ENCODE data around the gene RIMS4. TPM values are rescaled to one million over a fixed set of nuclear protein-coding genes. Genes with fewer than 3 reads are reported as not detected.

Gene RIMS4
- total RNA-seq, 3 donors from 2014 or later, result 0.51 to 2.0 (median 1.4) TPM

- no peak for DNase-seq
- TF ChIP-seq CTCF (IDR thresholded peaks at IDR 0.05), result no peak
- H3K9me3 ChIP-seq, result no peaks in the 10 kb centered on the region
- H3K4me3 ChIP-seq, result no peak overlapping the region
- intact Hi-C loops (cut with DNase I, micrococcal nuclease), result no loop called here
- no peaks in the 10 kb centered on the region for H3K4me1 ChIP-seq (ENCODE audit: low read depth)
- H3K36me3 ChIP-seq (ENCODE audit: low read depth), result no peaks in the 10 kb centered on the region
- ATAC-seq, result no peak
These were observed 31.6 kb upstream of the RIMS4 start for GRCh38 chr20:44841955-44842354.

GRCh38 chr20:44840826-44841225 is 30.5 kb upstream of the RIMS4 start:
- Histone ChIP-seq H3K9me3 (no peaks in the 10 kb centered on the region), H3K4me1 (ENCODE audit: low read depth) (no peaks in the 10 kb centered on the region), H3K4me3 (no peak overlapping the region), H3K36me3 (ENCODE audit: low read depth) (no peaks in the 10 kb centered on the region)
- intact Hi-C loops (cut with DNase I, micrococcal nuclease), result no loop called here
- TF ChIP-seq CTCF (IDR thresholded peaks at IDR 0.05), result no peak
- no peak for DNase-seq
- ATAC-seq, result no peak

GRCh38 chr20:44839481-44839880 is 29.1 kb upstream of the RIMS4 start:
- ATAC-seq (no peak), DNase-seq (no peak)
- peaks cover 3% of the 10 kb centered on the region for H3K4me1 ChIP-seq (ENCODE audit: low read depth)
- no peak for TF ChIP-seq CTCF (IDR thresholded peaks at IDR 0.05)
- H3K9me3 ChIP-seq, result no peaks in the 10 kb centered on the region
- intact Hi-C loops (cut with DNase I, micrococcal nuclease), result no loop called here
- no peaks in the 10 kb centered on the region for H3K36me3 ChIP-seq (ENCODE audit: low read depth)
- no peak overlapping the region for H3K4me3 ChIP-seq

GRCh38 chr20:44838521-44838920 is 28.2 kb upstream of the RIMS4 start:
- Histone ChIP-seq H3K36me3 (ENCODE audit: low read depth) (no peaks in the 10 kb centered on the region), H3K4me1 (ENCODE audit: low read depth) (peaks cover 6% of the 10 kb centered on the region), H3K4me3 (no peak overlapping the region), H3K9me3 (no peaks in the 10 kb centered on the region)
- DNase-seq (no peak), ATAC-seq (no peak)
- TF ChIP-seq CTCF (IDR thresholded peaks at IDR 0.05), result no peak
- intact Hi-C loops (cut with DNase I, micrococcal nuclease), result no loop called here

- DNase-seq, result no peak
- no peak for ATAC-seq
- no peaks in the 10 kb centered on the region for H3K9me3 ChIP-seq
- TF ChIP-seq CTCF (IDR thresholded peaks at IDR 0.05), result no peak
- H3K36me3 ChIP-seq (ENCODE audit: low read depth), result no peaks in the 10 kb centered on the region
- H3K4me3 ChIP-seq, result no peak overlapping the region
- H3K4me1 ChIP-seq (ENCODE audit: low read depth), result peaks cover 6% of the 10 kb centered on the region
- intact Hi-C loops (cut with DNase I, micrococcal nuclease), result no loop called here
These were observed 27.6 kb upstream of the RIMS4 start for GRCh38 chr20:44837946-44838345.

GRCh38 chr20:44836601-44837120 is 26.3 kb upstream of the RIMS4 start:
- intact Hi-C loops (cut with DNase I, micrococcal nuclease), result no loop called here
- no peak for ATAC-seq
- no peak for DNase-seq

More at GRCh38 chr20:44836601-44837120, 26.3 kb upstream of the RIMS4 start:
- no peak for TF ChIP-seq CTCF (IDR thresholded peaks at IDR 0.05)
- no peaks in the 10 kb centered on the region for H3K9me3 ChIP-seq
- peaks cover 6% of the 10 kb centered on the region for H3K4me1 ChIP-seq (ENCODE audit: low read depth)
- H3K36me3 ChIP-seq (ENCODE audit: low read depth), result no peaks in the 10 kb centered on the region
- no peak overlapping the region for H3K4me3 ChIP-seq
